ENCODE results near the gene PSMD12.

PSMD12 gene

GRCh38 chr17:67385122-67385988 is 19.0 kb upstream of the PSMD12 start:
- DNase-seq = no peak

- DNase-seq = no peak
Measured at GRCh38 chr17:67381929-67382257, 15.5 kb upstream of the PSMD12 start.

GRCh38 chr17:67379251-67379630 is 12.9 kb upstream of the PSMD12 start:
- DNase-seq = no peak

GRCh38 chr17:67378454-67379250 is 12.3 kb upstream of the PSMD12 start:
- DNase-seq = peak; percentile 81

- DNase-seq = peak; percentile 21
Measured at GRCh38 chr17:67377488-67378453, 11.4 kb upstream of the PSMD12 start.

GRCh38 chr17:67376737-67377487 is 10.5 kb upstream of the PSMD12 start, which contains the start of gene PITPNC1:
Gene PITPNC1, plus strand, starts transcription at chr17:67377281.
- DNase-seq = peak; percentile 88

GRCh38 chr17:67376415-67376736 is 10.0 kb upstream of the PSMD12 start:
- peak; percentile 87 for DNase-seq

GRCh38 chr17:67375716-67376115 is 9.3 kb upstream of the PSMD12 start:
- no peak for DNase-seq

- no peak for DNase-seq
Measured at GRCh38 chr17:67375054-67375427, 8.7 kb upstream of the PSMD12 start.

GRCh38 chr17:67374329-67375053 is 8.1 kb upstream of the PSMD12 start:
- peak; percentile 78 for DNase-seq

GRCh38 chr17:67372751-67373150 is 6.4 kb upstream of the PSMD12 start:
- DNase-seq = no peak

- DNase-seq = no peak
Measured at GRCh38 chr17:67369676-67370075, 3.3 kb upstream of the PSMD12 start.

- DNase-seq = peak; percentile 54
Measured at GRCh38 chr17:67365738-67366192, 612 bp downstream of the PSMD12 start.

GRCh38 chr17:67364847-67365737 is 1.3 kb downstream of the PSMD12 start:
- no peak for DNase-seq

GRCh38 chr17:67362173-67362572 is 4.2 kb downstream of the PSMD12 start:
- no peak for DNase-seq

- DNase-seq = no peak
Measured at GRCh38 chr17:67360880-67361279, 5.5 kb downstream of the PSMD12 start.

- peak; percentile 33 for DNase-seq
Measured at GRCh38 chr17:67359960-67360791, 6.2 kb downstream of the PSMD12 start.

- no peak for DNase-seq
Measured at GRCh38 chr17:67358612-67359011, 7.8 kb downstream of the PSMD12 start.

- DNase-seq = no peak
Measured at GRCh38 chr17:67353929-67354574, 12.3 kb downstream of the PSMD12 start.
